NCI-H187 treated with DMSO at 0.1 percent for 48 hours (cell line): Measurements from ENCODE around the gene SKI.

ENCODE experiments used
- DNase-seq: peaks from one replicate; lab custom pipeline; 2025; lab: John Stamatoyannopoulos, UW

SKI gene

DNA sequence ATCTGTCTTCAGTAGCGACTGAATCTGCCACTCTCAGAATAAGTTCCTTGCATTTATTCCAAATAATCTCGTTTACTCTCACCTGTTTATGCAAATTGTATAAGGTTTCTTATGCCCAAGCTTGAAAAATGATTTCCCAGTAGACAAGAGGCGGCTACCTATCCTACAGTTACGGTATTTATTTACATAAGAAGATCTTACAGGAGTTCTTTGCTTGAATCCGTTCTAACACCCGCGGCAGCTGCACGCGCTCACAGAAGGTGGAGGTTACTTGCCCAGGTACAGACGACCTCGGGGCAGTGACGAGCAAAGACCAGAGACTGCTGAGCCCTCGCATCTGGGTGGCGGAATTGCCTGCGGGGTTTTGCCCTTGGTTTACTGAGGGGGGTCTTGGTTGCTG, 79.9 kb downstream of the SKI start:
- DNase-seq = no peak

DNA sequence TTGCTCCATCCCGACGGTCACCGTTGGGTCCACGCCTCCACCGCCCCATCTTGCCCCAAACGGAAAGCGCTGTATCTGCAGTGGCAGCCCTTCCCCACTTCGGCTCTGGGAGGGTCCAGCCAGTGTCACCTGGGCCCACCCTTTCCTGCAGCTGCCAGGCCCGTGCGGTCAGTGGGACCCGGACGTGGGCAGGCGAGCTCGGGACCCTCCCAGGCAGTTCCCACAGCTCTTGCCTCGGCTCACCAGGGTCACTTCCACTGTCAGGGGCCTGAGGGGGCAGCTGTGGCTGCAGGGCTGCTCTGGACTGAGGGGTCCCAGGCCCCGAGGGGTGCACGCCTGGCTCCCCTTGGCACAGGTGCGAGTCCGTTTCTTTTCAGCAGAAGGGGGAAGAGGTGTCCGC, 80.7 kb downstream of the SKI start:
- DNase-seq = no peak

DNA sequence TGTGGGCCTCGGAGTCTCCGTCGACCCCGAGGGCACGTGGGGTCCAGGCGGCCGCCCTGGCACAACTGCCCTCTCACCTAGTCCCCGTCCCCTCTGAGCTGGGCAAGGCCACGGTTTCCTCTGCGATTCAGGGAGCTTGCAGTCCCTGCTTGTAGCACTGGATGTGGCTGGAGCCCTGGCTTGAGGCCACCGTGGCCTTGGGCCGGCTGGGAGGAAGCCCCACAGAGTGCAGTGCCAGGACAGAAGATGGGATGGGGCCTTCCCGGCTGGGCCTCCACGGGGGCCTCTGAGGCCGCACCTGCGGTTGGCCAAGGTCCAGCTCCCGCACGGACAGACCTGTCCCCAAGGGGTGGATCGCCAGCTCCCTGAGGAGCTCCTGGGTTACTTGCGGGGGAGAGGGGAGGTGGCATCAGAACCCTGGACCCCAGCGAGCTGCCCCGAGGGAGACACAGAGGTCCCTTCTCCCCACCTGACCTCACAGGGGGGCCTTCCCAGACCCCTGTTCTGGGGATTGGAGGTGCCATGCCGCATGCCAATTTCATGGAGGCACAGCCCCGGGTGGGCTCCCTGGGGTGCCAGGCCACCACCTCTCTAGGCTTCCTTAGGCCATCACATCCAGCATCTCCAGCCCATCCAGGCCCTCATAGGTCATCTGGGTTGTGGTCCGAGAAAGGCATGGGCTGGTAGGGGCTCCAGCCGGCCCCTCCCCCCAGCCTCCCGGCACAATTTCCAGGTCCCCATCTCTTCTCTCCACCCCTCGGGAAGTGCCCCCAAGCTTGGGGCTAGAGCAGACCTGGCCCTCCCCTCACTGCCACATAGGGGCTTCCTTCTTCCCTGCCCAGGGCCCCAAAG, 82.4 kb downstream of the SKI start:
- DNase-seq = no peak

DNA sequence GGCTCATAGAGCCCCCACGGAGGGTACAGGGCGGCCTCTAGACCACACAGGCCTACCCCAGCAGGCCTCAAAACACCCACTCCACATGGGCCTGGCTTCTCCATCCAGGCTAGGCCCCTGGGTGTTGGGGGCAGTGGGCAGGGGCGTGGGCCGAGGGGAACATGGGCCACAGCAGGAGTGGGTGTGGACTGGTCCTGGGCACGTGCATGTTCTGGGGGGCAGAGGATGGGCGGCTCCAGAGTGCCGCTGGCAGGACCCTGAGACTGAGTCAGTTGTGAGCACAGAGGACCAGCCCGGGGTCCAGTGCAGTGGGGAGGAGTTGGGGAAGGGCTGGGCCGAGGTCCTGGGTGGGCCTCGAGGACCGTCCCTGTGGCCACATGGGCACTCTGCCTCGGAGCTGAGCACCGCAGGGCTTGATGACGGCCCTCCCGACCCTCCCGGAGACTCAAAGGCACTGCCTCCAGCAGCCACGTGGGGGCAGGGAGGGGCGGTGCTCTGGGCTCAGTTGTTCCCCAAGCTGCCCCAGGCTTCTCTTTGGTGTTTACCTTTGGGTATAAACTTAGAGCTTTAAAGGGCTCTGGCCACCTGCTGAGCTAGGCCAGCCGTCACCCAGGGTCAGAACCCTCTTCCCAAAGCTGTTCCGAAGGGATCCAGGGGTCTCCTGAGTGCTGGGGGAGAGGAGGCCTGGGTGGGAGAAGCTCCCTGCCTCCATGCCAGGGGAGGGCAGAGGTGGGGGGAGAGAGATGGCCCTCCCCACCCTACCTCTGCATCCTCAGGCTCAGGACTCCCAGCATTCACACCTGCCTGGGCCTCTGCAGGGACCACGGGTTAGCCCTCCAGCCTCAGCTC, 83.3 kb downstream of the SKI start:
- DNase-seq = no peak

DNA sequence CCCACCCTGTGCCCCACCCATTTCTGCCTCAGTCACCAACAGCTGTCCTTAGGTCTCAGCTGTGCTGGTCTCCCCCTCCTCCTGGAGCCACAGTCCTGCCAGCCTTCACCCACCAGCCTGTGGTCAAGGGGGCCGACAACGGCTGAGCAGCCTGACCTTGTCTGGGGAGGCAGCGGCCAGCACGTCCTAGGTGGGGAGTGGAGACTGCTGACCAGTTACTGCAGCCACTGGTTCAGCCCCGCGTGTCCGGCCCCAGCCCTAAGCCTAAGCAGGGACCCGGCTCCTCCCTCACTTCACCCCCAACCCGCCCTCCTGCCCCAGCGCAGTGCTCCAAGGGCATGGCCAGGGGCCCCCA, 84.0 kb downstream of the SKI start:
- no peak for DNase-seq

DNA sequence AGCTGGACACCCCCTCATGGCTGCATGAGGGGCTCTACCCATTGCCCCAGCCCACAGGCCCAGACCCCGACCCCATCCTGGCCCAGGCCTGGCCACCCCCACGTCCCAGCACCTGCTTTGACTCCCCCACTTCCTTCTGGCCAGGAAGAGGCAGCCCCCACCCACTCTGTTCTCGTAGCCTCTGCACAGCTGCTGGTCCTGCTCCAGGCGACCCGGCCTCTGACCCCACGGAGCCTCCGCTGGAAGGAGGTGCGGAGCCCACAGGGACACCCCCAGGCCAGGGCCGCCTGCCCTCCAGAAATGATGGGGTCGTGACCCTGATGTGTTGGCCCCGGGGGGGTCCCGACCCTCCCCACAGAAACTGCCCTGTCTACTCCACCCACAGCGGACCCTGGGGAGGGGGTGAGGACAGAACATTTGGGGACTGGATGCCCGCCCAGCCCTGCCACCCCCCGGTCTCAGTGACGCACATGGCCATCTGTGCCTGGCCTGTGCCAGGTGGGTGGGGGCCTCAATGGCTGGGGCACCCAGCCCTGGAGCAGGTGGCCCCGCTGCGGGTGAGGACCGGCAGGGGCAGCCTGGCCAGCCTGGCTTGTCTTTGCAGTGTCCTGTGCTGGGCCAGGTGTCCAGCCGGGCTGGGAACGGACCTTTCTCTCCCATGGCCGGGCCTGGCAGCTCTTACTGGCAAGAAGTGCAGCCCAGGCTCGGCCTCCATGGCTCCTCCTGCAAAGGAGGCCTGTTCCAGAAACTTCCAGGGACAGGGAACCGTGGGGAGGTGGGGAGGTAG, 84.6 kb downstream of the SKI start:
- DNase-seq = no peak

DNA sequence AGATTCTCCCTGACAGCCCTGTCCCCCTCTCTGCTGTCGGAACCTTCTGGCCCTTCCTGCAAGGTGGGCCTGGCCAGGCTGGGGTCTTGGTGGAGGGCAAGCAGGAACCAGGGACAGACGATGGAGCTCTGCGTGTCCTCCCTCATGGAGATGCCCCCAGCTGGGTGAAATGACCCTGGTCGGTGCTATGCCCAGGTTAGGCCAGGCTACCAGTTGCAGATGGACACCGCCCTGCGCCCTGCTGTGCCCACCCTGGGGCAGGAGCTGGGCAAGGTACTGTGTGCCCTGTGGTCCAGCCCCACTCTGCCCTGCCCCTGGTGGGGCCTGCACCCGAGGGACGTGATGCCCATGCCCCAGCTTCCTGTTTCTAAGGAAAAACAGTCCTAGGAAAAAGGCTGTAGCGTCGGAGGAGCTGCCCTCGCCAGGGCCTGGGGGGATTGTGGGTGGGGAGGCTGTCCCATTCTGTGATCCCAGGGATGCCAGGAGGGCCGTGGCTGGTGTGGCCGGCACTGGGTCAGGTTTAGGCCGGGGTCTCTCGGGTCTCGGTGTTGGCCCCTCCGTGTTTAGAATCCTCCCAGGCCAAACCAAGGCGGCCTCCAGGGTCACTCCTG, 85.6 kb downstream of the SKI start:
- DNase-seq = no peak

DNA sequence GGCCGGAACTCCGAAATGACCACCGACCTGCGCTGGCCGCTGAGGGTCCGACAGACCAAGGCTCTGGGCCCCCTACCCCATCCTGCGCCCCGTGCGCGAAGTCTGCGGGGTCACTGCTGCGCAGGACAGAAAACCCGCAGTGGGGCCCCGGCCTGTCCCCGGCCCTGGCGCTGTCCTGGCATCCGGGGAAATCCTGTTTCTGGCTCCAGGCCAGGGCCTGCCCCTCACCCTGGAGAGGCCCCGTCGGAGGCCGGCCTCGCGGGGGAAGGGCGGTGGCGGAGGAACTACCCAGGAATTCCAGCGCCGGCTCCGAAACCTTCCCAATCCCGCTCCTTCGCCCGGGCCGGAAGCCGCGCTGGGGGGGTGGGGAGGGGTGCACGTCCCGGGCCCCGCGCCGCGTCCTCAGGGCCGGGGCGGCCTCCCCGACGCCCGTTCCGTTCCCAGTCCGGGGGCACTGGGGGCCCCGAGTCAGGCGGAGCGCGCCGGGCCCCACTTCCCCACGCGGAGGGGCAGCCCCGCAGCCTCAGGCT, 86.2 kb downstream of the SKI start:
- DNase-seq = no peak

DNA sequence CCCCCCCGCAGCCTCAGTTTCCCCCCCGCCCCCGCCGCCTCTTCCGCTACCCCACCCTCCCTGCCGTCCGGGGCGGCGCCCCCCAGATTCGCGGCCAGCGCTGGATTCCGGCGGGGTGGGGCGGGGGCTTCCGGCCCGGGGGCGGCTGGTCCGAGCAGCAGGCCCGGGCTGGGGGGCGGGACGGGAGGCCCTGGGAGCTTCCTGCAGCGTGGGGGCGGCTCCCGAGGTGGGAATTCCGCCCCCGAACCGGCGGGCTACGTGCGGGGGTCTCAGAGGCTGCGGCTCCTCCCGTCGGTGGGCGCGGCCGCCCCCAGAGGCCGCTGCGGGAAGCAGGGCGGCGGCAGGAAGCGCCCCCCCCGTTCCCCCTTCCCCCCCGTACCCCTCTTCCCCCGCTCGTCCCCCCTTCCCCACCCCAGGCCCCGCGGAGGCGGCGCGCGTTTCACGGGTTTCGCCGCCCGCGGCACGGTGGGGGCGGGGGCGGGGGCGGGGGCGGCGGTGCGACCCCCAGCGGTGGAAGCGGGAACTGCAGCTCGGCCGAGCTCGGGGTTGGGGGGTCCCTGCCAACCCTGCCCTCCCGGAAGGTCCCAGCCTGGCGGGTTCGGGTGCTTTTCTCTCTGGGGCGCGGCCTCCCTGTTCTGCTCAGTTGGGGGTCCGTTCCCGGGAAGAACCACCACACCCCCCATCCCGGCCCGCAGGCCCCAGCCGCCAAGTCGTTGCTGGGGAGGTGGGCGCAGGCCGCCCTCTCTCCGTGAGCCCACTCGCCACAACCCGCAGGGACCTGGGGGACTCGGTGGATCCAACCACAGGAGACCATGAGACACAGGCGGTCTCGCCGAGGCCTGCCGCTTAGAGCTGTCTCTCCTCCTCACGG, 86.9 kb downstream of the SKI start:
- DNase-seq = no peak

DNA sequence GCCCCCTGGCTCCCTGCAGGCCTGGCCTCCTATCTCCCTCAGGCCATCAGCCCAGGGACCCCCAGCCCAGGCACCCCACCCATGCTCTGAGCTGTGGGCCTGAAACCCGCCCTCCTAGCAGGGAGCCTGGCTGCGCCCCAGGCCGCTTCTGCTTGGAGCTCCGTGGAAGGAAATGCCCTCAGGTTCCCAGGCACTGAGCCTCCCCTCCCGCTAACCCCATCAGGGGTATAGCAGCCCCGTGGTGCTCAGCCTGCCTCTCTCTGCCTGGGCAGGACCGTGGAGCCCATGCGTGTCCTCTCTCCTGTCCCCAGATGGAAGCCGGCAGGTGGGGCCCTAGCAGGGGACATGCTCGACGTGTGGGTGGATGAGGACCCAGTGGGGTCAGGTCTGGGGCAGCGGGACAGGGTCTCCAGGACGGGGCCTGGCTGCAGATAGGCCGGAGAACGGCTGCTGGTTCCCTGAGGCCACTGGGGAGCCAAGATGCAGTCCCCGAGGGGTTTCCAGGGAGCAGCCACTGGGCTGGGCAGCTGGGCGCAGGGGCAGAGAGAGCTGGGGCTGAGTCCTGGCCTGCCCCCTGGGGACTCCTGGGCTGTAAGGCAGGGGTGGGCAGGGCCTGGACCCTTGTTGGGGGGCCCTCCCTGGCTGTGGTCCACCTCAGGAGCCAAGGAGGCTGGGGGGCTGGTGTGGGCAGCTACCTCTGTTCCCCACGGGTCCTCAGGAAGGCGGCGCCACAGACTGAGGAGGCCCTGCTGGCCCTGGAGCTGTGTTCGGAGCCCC, 87.7 kb downstream of the SKI start:
- no peak for DNase-seq

DNA sequence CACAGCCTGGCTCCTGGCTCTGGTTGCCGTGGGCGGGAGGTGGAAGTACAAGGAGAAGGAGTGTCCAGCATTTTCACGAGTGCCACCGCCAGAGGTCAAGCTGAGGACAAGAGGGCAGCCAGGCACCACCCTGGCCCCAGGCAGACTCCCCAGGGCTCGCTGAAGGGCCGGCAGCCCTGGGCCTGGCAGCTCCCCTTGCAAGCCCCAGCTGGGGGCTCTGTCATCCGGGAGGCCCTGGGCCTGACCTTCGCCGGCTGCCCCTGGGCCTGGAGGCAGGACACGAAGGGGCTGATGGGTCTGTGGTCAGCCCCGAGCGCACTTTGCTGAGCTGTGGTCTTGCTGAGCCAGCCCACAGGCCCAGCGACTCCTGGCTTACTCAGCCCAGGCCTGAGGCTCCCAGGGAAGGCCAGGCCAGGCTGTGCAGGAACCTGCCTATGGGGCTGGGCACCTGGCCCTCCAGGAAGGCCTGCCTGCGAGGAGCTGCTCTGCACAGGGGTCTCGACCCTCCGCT, 88.4 kb downstream of the SKI start:
- DNase-seq = no peak

DNA sequence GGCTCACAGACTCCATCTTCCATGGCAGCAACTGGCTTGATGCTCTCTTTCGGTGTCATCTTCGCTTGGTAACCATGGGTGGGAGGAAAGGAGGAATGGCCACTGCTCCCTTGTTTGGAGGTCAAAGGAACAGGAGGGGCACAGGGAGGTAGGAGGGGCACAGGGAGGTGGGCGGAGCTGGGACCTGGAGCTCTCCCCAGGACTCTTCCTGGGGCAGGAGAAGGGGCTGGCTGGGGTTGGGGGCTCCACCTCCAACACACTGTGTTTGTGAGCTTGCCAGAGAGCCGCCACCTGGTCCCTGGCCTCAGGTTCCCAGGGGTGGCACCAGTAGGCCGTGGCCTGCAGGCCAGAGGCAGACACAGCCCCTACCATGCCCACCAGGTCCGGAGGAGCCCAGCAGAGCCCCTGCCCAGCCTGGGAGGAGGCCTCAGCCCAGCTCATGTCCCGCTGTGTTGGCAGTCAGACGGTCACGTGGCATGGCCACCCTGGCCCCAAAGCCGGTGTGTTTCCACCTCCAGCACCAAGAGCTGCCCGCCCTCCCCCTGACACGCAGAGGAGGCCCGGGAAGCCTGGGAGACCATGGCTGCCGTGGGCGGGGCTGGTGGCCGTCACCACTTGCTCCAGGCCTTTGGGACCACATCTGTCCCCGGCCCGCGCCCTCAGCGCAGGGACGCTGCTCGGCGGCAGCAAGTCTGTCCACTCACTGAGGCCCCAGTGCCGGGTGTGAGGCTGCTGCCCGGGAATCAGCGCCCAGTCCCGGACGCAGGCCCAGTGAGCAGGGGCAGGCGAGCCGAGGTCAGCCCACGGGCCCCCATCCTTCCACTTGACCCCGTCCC, 89.3 kb downstream of the SKI start:
- DNase-seq = no peak

DNA sequence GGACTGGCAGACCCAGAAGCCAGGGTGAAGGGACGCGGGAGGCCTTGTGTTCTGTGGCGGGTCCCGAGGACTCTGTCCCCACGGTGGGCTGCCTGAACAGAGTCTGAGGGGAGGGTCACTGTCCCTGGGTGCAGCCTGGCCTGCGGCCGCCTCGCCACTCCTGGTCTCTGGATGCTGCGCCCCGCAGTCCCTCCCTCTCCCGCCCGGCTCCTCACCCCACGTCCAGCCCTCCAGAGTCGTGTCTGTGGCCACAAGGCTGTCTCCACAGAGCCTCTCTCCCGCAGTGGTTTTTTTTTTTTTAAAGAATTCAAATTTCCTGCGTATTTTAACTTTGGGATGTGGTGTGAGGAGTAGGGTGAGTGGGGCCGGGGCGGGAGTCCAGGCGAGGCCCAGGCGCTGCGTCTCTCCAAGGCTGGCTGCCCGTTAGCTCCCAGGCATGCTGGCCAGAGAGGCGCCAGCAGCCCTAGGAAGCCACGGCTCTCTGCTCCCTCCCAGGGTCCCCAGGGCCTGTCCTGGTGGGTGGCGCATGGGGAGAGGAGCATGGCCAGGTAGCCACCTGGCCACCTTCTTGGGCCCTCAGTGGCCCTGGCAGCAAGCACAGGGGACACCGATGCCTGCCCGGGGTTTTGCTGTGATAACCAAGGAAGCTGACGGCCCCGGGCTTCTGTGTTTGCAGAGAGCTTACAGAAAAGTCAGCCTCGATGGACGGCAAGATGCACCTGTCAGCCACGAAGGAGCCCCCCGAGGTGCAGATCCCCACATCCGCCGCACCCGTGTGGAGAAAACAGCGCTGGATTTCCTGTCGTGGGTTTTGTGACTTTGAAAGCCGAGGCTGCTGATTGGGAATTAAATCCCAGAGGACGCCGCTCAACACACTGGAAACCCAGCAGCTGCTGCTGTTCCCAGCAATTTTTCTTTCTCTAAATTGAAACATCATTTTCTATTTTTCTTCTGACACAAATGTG, 90.5 kb downstream of the SKI start:
- DNase-seq = no peak

DNA sequence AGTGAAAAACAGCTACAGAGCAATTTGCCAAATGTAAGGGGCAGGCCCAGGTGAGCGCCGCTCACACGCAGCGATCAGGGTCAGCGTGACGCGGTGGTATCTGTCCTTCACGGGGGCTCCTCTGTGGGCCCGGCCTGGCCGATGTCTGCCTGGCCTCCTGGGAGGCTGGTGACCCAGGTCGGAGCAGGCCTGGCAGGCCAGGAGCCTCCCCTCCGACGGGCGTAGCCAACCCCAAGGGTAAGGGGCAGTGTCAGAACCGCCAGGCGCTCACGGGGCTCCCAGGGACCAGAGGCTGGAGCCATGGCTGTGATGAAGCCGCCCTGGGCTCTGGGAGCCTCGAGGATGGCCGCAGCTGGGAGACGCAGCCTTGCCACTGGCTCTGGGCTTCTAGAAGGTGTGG, 91.2 kb downstream of the SKI start:
- no peak for DNase-seq

DNA sequence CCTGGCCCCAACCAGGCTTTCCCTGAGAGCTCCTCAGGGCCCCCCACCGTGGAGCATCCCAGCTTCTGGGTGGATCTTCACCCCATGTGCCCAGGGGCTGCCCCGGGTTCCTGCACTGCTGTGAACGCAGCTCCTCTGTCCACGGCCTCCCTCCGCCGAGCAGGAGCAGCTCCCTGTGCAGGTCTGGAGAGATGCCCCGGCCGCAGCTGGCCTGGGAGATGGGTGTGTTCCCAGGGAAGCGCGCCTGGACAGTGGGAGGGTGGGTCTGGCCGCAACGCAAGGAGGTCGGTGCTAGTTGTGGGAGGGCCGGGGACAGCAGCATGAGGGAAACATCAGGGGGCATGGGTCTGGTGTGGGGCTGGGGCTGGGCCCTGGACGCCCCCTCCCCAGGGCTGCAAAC, 91.9 kb downstream of the SKI start:
- DNase-seq = no peak

DNA sequence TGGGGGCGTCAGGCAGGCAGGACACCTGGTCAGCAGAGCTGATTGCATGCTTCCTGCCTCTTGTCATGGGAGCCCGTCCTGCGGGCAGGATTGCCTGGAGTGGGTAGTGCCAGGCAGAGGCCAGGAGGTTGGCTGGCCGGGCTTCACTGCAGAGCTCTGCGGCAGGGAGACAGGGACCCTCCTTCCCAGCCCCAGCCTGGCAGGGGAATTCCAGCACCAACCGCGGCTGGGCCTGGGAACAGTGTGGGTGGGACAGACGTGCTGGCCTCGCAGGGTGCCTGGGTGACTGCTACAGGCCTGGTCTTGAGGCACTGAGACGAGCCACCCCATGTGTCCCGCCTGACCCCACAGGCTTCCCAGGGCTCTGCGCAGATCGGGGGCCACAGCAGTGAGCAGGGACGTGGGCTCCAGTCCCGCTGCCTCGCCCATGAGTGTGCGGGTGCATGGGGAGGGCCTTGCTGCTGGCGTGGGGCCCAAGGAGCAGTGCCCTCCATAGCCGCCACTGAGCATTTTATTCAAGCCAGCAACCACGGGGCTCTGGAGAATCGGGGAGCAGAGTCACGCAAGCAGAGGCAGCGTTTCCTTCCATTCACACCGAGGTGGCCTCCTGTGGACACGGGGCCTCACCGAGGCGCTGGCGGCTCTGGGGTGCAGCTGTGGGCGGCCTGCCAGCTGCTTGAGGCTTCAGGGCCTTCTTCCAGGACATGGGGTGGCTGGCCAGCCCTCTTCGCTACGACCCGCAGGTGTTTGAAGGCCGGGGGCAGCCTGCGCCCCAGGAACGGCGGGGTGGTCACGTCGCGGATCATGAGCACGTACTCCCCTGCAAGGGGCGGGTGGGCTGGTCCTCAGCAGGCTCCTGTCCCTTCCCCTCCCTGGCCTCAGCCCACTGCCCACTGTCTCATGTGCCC, 92.9 kb downstream of the SKI start:
- no peak for DNase-seq

DNA sequence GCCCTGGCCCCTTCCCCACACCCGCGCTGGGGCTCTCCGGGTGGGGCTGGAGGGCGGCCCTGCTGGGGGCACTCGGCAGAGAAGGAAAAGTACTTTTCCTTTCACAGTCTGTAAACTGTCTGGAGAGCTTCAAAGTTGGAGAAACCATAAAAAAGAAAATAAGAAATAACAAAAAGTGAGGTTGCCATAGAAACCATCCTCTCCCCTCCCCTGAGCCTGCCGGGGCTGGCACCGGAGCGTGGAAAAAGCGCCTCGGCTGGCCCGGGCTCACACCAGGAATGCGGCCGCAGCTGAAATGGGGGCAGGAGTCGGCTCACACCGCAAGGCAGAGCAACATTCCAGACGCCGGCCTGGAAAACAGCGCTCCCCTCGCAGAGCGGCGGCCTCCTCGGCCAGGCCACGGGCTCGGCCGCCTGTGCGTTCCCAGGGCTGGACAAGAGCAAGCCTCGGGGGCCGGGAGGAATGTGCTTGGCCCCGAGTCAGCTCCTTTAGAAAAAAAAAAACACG, 94.0 kb downstream of the SKI start:
- DNase-seq = no peak
